GM18520 (cell line): ENCODE data around the gene XRCC4.
"Not testable (repeated sequence)": the region's sequence is repeated elsewhere in the genome, so short reads cannot be mapped to it uniquely, and the experiment has no call there.

Experiments used
- ATAC-seq: cut with Tn5 transposase; IDR thresholded peaks from one replicate; pipeline ENCODE4 v1.9.1; 2021; ENCODE audit not compliant: unreplicated experiment

Gene XRCC4

GRCh38 chr5:83340511-83340918 is 263.2 kb downstream of the XRCC4 start:
- ATAC-seq, result no peak

GRCh38 chr5:83341815-83342334 is 264.5 kb downstream of the XRCC4 start:
- ATAC-seq, result no peak

GRCh38 chr5:83342465-83342864 is 265.1 kb downstream of the XRCC4 start:
- ATAC-seq, result no peak

DNA sequence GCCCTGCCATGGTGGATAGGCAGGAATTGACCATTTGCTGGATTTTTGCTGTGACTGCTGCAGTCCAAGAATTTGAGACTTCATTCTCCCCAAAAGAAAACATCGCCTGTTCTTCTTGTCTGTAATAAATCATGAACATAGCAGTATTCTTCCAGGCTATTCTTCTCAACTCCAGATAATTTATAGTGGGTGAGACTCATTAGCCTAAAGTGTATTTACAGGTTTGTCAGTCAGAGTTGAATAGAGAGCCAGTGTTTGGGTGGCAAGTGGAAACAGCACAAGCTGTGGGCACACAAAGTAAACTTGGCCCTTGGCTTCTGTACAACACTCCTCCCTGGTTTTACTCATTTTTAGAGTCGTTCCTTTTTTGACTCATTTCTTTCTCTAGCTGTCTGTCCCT is 266.0 kb downstream of the XRCC4 start:
- no peak for ATAC-seq

DNA sequence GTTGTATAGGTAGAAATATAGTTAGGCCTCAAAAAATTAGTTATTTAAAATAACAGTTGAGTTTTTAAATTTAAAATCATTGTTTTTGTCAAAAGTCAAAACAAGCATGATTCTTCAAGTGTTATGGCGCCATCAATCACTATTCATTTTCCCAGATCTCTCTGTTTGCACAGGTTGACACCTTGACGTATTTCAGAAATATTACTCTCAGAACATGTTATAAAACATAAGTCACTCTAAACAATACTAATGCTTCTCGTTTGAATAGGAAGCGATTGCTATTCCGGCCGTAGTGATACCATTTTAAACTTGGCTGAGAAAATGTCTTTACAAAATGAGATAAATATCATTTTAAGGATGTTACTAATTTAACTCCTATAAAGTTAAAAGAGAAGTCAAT is 268.1 kb downstream of the XRCC4 start:
- no peak for ATAC-seq

GRCh38 chr5:83348281-83348780 is 271.0 kb downstream of the XRCC4 start:
- ATAC-seq, result no peak

GRCh38 chr5:83353231-83353630 is 275.9 kb downstream of the XRCC4 start:
- ATAC-seq, result no peak

DNA sequence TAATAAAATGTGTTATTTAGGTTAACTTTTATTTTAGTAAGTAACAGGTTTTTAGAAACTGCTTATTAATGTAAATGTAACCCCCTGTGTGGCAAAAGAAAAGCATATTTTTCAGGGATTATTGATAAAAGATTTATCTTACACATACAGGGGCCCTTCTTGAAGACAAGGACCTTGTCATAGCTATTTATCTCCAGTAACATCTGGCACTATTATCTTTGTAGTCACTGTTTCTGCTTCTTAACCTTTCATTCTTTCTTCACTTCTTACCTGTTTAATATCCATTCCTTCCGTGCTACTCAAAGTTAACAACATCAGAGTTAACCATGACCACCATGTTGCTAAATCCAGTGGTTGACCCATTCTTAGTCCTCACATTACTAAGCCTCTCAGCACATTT is 276.4 kb downstream of the XRCC4 start:
- ATAC-seq, result no peak

GRCh38 chr5:83354958-83355357 is 277.6 kb downstream of the XRCC4 start:
- ATAC-seq, result no peak

DNA sequence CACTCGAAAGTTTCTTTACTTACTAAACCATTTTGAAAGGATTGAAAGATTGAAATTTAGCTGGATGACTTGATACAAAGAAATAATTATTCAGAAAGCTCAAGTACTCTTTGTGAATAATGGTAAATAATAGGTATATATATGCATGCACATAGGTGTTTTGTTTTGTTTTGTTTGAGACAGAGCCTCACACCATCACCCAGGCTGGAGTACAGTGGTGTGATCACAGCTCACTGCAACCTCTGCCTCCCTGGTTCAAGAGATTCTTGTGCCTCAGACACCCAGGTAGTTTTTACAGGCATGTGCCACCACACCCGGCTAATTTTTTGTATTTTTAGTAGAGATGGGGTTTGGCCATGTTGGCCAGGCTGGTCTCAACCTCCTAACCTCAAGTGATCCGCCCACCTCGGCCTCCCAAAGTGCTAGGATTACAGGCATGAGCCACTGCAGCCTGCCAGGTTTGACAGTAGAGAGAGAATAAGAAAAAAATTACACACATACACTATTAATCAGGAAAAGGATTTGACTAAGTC is 278.2 kb downstream of the XRCC4 start:
- ATAC-seq, result not testable (repeated sequence)

DNA sequence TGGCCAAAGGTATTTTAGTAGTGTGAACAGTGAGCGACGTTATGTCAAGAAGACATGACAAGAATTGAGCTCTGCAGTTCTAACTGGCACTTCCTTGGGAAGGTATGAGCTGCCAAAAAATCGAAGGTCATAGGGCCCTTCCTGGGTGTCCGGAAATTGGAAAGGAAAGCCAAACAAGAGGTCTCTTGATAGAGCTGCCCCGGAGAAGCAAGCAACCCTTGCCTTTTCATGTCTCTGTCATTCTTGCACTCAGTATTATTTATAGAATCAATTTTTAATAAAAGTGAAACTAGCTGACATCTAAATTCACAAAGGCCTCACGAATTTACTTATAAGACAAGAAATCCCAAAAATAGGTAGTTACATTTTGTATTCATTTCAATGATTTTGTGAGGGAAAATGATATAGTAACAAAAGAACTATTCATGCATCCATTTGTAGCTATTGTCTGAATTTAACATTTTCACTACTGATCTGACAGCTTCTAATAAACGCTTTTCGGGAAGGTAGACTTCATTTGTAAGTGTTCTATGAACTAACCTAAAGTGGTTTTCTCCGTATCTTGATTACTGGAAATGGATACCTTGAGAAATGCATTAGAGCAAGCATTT is 280.4 kb downstream of the XRCC4 start:
- no peak for ATAC-seq

- no peak for ATAC-seq
Measured at GRCh38 chr5:83360573-83360972, 283.2 kb downstream of the XRCC4 start.

DNA sequence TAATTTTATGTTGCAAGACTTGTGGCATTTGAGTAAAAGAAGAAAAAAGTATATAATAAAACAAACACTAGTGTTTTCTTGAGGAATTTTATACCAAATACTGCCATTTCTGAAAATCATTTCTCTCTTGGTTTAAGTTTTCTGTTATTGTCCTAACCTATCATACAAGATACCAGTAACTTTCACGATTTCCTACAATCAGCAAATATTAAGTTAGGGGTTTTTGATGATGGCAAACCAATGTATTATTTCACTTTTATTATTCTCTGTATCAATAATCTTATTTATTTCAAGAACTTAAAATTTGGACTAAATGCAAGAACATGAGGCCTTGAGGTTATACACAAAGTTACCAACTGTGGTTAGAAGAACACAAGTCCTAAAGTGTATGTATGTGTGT is 285.2 kb downstream of the XRCC4 start:
- ATAC-seq, result no peak

DNA sequence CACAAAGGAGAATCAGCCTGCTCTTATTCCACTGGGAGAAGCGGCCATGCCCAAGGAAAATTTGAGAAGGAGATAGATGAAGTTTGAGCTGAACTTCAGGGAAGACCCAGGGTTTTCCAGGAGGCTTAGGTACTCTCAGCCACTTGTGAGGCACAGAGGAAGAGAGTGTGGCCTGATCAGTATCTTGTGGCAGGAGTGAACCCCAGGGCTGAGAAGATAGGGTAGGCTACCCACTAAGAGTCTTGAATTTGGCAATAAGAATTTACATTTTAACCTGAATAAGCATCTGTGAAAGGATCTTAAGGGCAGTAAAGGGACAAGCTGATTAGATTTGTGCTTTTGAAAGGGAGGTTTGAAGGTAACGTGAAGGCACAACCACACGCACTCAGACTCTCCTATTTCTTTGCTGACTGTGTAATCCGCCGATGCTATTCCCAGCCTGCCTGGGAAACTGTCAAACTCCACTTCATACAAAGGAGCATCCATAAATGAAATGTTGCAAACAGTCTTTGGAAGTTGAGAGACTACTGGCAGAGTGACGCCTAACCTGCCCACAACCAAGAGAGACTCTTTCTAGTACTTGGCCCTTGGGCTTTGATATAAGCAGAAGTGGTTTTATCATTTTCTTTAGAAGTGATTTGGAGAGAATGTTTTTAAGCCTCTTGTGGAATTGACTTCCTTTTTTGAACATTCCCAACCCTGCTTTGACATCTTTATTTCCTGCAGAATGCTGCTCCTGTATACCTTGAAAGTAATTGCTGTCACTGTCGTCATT is 286.0 kb downstream of the XRCC4 start:
- no peak for ATAC-seq

DNA sequence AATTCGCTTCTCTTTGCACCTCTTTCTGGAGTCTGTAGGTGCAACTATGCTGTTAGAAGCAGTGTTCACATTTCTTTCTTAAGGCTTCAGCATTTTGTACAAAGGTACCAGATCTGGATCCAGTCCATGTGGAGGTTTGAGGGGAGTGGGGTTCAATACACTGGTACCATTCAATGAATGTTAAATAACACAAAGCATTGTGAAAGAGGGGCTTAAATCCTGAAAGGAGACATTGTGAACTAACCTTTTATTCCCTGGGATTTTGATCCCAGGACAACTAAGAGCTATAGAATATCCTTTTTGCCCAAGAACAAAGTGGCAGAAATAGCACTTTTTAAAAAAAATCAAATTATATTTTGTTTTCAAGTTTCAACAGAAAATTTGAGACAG is 286.5 kb downstream of the XRCC4 start:
- ATAC-seq, result no peak

DNA sequence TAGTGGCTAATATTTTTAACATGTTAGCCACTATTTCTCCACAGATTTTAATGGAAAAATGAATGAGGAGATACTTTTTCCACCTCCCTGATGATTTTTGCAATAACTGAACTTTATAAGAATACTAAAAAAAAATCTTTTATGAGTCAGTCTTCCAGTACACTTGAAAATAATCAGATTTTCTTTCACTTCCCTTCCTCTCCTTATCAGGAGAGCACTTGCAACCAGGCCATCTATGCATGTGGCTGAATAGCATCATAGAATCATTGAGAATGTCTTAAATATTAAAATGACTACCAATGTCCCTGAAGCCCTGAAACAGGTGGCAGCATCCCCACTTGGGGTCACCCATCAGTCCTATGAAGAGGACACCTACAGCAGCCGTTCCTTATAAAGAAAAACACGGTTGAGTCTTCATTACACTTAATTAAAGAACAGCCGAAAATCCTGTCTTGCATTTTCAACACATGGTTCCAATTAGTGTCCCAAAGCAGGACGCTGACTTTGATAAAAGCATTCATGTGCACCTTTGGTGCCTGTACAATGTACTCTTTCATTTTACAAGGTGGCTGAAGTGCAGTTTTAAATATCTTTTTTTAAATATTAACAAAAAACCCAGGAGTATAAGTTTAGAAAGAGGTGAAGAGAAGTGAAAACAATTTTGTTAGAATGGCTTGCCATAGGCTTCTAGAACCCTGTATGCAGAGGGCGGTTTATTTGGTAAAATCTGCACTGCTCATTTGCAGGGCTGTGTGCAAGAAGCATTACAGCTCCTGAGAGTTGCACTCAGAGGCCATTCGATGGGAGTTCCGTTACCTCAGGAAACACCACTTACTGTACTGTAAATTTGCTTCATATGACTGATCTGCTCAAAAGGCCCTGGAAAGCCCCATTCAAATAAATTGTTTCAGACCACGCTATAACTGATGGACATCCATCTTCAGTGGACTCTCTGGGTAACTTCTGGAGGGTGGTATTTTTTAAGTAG is 287.3 kb downstream of the XRCC4 start:
- ATAC-seq, result peak; percentile 27

DNA sequence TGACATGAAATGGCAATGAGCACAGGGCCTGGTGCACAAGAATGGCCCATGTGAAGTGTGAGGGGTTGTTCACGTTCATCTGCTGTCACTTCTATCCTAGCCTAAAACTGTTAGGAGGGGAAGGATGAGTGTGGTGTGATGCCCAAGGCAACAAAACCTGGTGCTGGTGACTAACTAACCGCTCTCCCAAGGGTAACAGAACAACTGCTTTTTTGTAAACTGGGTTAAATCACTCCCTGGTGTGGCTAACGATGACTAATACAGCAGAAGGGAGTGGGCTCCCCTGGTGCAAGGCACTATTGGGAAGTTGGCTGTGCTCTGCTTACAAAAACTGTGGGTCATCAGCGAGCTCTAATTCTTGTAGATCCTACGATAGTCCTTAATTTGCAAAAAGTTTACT is 291.0 kb downstream of the XRCC4 start:
- peak; percentile 33 for ATAC-seq

- ATAC-seq, result peak; percentile 36
Measured at GRCh38 chr5:83368835-83369234, 291.5 kb downstream of the XRCC4 start.

GRCh38 chr5:83370957-83371356 is 293.6 kb downstream of the XRCC4 start:
- ATAC-seq, result no peak

DNA sequence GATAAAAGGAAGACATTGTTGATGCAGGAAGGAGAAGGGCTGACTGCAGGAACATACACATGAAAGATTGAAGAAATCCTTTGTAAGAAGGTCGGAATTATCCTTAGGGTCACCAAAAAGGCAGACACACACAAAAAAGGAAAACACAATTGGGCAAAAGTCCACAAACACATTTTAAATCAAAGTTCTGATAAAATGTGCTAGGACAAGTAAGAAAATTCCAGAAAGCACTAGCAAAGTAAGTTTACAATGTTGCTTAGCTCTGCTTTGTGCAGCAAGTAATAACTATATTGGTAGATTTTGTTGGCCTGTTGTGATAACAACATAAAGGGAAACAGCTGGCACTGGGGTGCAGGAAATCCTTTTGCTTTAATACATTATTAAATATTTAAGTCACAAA is 294.4 kb downstream of the XRCC4 start:
- ATAC-seq, result no peak

- no peak for ATAC-seq
Measured at GRCh38 chr5:83374547-83374946, 297.2 kb downstream of the XRCC4 start.
